CD4-positive, alpha-beta T cell treated with Interleukin-1 beta for 1 hour (primary cell): Measurements from ENCODE around the gene NOL12.
A peak's percentile ranks its signal among the peaks of the same experiment; 100 is the strongest.
"Not testable (repeated sequence)": the region's sequence is repeated elsewhere in the genome, so short reads cannot be mapped to it uniquely, and the experiment has no call there.

Experiments used
- DNase-seq, 2 donors: peaks; one replicate each; pipeline ENCODE4 v3.0.0-alpha.2; 2020 to 2022

NOL12 gene

DNA sequence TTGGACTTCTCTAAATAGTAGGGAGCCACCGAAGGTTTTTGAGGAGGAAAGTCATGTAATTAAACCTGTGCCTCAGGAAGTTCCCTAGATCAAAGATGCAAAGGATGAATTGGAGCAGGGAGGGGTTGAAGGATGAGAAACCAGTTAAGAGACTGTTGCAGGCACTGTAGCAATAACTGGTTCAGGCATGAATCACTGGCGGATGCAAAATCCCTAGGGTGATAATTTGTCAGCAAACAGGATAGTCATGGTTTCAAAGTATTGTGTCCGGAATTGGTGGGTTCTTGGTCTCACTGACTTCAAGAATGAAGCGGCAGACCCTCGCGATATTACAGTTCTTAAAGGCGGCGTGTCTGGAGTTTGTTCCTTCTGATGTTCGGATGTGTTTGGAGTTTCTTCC, 30.6 kb downstream of the NOL12 start:
- no peak for DNase-seq

DNA sequence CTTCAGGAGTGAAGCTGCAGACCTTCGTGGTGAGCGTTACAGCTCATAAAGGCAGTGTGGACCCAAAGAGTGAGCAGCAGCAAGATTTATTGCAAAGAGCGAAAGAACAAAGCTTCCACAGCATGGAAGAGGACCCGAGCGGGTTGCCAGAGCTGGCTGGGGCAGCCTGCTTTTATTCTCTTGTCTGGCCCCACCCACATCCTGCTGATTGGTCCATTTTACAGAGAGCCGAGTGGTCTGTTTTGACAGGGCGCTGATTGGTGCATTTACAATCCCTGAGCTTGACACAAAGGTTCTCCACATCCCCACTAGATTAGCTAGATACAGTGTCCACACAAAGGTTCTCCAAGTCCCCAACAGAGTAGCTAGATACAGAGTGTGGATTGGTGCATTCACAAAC, 31.1 kb downstream of the NOL12 start:
- not testable (repeated sequence) for DNase-seq

- not testable (repeated sequence) for DNase-seq
Observed at GRCh38 chr22:37717746-37718305, 31.7 kb downstream of the NOL12 start.

DNA sequence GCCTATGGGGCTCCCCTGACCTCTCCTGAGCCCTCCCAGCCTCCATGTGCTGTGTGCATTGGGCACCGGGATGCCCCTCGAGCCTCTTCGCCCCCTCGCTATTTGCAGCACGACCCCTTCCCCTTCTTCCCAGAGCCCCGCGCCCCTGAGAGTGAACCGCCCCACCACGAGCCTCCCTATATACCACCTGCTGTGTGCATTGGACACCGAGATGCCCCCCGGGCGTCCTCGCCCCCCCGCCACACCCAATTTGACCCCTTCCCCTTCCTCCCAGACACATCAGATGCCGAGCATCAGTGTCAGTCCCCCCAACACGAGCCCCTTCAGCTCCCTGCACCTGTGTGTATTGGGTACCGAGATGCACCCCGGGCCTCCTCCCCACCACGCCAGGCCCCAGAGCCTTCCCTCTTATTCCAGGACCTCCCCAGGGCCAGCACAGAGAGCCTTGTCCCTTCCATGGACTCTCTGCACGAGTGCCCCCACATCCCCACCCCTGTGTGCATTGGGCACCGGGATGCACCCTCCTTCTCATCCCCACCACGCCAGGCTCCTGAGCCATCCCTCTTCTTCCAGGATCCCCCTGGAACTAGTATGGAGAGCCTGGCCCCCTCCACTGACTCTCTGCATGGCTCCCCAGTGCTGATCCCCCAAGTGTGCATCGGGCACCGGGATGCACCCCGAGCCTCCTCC, 39.6 kb downstream of the NOL12 start:
- DNase-seq = no peak

DNA sequence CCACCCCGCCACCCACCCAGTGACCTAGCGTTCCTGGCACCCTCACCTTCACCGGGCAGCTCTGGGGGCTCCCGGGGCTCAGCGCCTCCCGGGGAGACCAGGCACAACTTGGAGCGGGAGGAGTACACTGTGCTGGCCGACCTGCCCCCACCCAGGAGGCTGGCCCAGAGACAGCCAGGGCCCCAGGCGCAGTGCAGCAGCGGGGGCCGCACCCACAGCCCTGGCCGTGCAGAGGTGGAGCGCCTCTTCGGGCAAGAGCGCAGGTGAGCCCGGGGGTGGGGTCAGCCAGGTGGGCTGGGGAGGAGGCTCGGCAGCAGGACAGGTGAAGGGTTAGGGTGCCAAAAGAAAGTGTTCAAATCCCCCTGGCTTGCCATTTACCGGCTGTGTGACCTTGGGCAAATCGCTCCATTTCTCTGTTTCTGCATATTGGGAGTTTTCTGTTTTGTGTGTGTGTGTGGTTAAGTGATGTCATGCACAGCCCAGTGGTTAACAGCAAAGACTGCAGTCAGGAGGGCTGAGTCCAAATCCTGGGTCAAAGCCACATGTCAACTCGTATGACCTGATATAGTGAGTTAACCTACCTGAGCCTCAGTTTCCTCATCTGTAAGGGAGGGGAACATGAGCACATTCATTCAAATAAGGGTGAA, 40.2 kb downstream of the NOL12 start:
- no peak for DNase-seq

DNA sequence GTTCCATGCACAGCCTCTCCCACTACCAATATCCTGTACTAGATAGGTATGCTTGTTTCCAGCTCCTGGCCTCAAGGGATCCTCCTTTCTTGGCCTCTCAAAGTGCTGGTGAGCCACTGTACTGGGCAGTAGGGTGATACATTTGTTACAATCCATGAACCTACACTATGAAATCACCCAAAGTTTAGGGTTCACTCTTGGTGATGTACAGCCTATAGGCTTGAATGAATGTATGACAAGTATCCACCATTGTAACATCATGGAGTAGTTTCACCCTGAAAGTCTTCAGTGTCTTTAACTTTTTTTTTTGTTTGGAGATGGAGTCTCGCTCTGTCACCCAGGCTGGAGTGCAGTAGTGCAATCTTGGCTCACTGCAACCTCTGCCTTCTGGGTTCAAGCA, 42.5 kb downstream of the NOL12 start:
- DNase-seq = no peak

DNA sequence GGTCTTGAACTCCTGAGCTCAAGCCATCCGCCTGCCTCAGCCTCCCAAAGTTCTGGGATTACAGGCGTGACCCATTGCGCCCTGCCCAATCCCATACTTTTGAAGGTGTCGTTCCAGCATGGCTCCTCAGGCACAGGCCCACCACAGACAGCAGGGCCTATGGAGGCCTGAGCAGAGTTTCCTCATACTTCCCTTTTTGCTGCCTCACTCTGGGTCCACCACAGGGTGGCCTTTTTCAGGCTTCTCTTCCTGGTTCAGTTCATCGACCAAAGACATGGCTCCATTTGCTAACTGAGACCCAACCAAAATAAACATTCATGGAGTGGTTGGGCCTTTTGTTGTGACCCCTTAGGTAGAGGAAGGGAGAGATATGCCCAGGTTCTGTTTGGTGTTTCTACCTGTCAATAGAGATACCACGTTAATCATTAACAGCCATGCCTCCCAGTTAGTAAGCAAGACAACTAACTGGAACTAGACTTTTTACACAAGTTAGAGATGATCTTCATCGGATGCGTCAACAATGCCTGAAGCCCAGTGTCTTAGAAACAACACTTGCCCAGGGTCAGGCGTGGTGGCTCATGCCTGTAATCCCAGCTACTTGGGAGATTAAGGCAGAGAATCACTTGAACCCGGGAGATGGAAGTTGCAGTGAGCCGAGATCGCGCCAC, 45.8 kb downstream of the NOL12 start:
- DNase-seq = peak in 1 of 2 donors; percentile 17

- no peak for DNase-seq
Observed at GRCh38 chr22:37732699-37733607, 46.8 kb downstream of the NOL12 start.

DNA sequence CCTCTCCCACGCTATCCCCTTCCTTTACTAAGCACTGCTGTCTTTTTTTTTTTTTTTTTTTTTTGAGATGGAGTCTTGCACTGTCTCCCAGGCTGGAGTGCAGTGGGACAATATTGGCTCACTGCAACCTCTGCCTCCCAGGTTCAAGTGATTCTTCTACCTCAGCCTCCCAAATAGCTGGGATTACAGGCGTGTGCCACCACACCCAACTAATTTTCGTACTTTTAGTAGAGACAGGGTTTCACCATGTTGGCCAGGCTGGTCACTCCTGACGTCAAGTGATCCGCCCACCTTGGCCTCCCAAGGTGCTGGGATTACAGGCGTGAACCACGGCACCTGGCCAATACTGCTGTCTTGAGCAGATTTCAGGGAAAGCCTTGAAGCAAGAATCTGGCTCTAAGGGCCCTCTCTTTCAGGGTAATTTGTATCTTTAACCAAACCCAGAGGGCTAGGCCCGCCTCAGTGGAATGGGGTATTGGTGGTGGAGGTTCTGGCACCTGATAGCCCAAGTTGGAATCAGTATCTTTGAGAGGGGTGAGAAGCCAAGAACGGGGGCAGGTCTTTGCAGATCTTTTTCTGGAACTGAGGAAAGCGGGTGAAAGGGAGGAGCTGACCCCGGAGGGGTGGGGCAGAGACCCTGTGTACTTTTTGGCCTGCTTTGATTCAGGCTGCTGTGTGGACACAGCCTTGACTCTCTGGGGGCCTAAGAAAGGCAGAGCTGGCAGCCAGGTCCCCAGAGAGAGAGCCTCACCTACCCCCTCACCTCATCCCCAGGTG, 47.7 kb downstream of the NOL12 start:
- no peak for DNase-seq

- no peak for DNase-seq
Observed at GRCh38 chr22:37734402-37734700, 48.2 kb downstream of the NOL12 start.

- DNase-seq = no peak
Observed at GRCh38 chr22:37734964-37735451, 48.9 kb downstream of the NOL12 start.

DNA sequence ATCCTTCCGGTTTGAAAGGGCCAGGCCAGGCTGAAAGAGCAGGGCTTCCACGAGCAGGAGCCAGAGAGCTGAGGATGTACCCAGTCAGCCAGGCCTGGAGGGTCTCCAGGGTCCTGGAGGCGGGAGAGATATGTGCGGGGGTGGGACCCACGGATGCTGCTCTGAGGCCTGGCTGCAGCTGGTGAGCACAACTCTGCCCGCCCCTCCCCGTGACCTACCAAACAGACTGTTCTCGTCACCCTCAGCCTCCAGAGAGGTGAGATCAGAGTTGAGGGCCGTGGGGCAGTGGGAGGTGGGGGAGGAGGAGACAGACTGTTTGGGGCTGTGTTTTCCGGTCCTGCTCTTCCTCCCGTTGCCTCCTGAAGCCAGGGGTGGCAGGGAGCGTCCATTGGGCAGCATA, 52.9 kb downstream of the NOL12 start:
- no peak for DNase-seq

DNA sequence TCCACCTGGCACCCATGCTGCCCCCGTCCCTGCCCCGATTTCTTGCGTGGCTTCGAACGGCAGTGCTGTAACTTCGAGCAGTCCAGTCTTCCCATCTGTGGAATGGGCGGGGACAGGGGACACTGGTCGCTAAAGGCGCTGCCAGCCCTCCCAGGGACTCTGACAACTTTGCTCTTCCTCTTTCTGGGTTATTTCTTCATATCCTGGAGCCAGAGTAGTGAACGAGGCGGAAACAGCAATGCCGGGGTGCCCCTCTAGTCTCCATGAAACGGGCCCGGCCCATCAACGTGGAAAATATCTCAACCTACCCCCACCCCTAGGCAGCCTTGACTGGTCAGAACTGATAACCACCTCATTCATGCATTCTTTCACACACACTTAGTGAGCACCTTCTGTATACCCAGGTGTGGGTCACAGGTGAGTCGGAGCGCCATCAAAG, 53.5 kb downstream of the NOL12 start:
- peak in 1 of 2 donors; percentile 59 for DNase-seq

DNA sequence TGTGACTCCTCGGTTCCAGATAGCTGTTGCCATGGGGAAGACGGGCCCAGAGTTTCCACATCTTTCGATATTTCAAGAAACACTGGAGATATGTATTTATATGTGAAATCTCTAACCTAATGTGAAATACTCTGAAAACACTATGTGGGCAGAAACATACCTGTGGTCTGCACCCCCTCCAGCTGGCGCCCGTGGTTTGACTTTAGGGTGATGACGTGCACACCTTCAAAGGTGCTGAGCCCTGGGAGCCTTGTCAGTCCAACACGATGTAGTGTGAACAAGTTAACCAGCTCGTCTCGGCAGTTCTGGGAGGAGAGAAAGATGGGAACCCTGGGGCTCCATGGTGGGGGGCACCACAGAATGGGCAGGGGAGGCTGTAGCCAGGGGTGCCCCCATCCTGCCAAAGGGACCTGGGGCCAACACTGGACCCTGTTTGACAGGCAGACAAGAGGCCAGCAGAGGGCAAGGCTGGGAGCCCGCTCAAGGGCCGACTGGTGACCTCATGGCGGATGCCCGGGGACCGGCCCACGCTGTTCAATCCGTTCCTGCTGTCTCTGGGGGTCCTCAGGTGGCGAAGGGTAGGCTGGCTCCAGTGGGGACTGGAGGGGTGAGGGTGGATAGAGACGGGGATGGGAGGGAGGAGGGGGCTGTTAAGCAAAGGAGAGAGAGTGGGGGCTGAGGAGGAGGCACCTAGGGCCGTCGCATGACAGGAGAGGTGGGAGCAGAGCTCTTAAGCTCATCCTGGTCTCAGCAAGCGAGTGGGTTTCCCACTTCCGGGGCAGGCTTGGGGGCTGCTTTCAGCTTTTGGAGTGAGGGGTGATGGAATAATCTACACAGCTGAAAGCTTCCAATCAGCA, 54.5 kb downstream of the NOL12 start:
- no peak for DNase-seq

DNA sequence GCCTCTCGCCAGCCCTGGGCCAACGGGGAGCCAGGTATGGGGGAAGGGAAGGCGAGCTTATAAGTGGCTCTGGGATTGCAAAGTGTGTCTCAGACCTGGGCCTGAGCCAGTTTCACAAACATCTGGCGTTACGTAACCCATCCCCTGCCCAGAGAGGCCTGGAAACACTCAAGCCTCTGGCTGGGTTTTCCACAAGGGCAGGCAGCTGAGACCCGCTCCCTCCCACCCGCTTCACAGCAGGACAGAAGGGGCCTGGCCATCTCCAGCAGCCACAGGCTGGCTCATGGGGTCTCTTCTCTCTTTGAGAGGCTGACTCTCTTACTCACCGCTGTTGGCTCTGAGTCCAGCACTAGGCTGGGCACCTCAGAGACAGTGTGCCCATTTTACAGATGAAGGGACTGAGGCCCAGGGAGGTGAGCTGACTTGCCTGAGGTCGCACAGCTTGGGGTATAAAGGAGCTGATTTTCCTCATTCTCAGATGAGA, 55.2 kb downstream of the NOL12 start:
- DNase-seq = peak in 1 of 2 donors; percentile 35

- DNase-seq = no peak
Observed at GRCh38 chr22:37742376-37743171, 56.4 kb downstream of the NOL12 start.
